Panc1 (cell line): ENCODE data around the gene LARP4B. TPM values are rescaled to one million over a fixed set of nuclear protein-coding genes. Genes with fewer than 3 reads are reported as not detected.

Experiments
- ATAC-seq: fragments of 200-7000 bp; cut with Tn5 transposase; 2 replicates; pipeline ENCODE4 v1.9.1; 2020; ENCODE audit warnings: mild to moderate bottlenecking, moderate library complexity
- BruUV-seq: library from RNA; stranded (reverse); fragments of 400-500 nt; replicated peaks from 2 replicates; lab custom pipeline; 2021; lab: Mats Ljungman, UMichigan
- CTCF ChIA-PET: fragments of 300-600 bp; sonication (Branson Sonifier 250); formaldehyde crosslinking; loops from one replicate; lab custom pipeline; 2022; ENCODE audit warnings: antibody characterized with exemption; lab: Charles Lee
- POLR2A ChIA-PET: fragments of 300-600 bp; sonication (Branson Sonifier 250); formaldehyde crosslinking; loops from one replicate; lab custom pipeline; 2022; ENCODE audit warnings: antibody characterized with exemption; lab: Charles Lee
- DNase-seq: peaks from one replicate; pipeline ENCODE4 v3.0.0-alpha.2; 2010; ENCODE audit warnings: low read depth, low spot score
- H3K27ac ChIP-seq: 2 replicates; pipeline ENCODE4 v1.5.1; 2011; ENCODE audit warnings: mild to moderate bottlenecking, low read length, inconsistent platforms
- H3K27me3 ChIP-seq: fragments of 200-500 bp; sonication (Bioruptor generic); 2 replicates; pipeline ENCODE4 v1.6.0; 2014; ENCODE audit warnings: low read length, inconsistent platforms; ENCODE audit not compliant: control insufficient read depth, insufficient read depth
- H3K36me3 ChIP-seq: fragments of 200-500 bp; sonication (Bioruptor generic); 2 replicates; pipeline ENCODE4 v1.5.1; 2014; ENCODE audit warnings: inconsistent platforms, mild to moderate bottlenecking, low read length, moderate library complexity; ENCODE audit not compliant: control insufficient read depth, insufficient read depth
- H3K4me1 ChIP-seq: 2 replicates; pipeline ENCODE4 v1.5.1; 2011; ENCODE audit warnings: inconsistent platforms, mild to moderate bottlenecking, low read length, moderate library complexity; ENCODE audit not compliant: control insufficient read depth, insufficient read depth
- H3K4me3 ChIP-seq, 2 experiments: 2 replicates each; pipeline ENCODE4 v1.5.1; 2011 to 2012; ENCODE audit warnings: low read depth in 2 of 2, low read length in 2 of 2, mild to moderate bottlenecking in 2 of 2, inconsistent platforms in 1 of 2, moderate library complexity in 1 of 2
- H3K9me3 ChIP-seq: fragments of 200-500 bp; sonication (Bioruptor generic); 2 replicates; pipeline ENCODE4 v1.5.1; 2014; ENCODE audit warnings: low read depth, mild to moderate bottlenecking, inconsistent platforms, low read length, moderate library complexity; ENCODE audit not compliant: control insufficient read depth, insufficient read depth
- POLR2AphosphoS5 ChIP-seq: IDR thresholded peaks from 2 replicates; pipeline ENCODE4 v1.6.1; 2012; ENCODE audit warnings: mild to moderate bottlenecking, low read depth, low read length, moderate library complexity
- SIN3A ChIP-seq: IDR thresholded peaks from 2 replicates; pipeline ENCODE4 v1.6.1; 2012; ENCODE audit warnings: low read depth, mild to moderate bottlenecking, low read length, moderate library complexity, borderline replicate concordance; ENCODE audit not compliant: insufficient read depth
- TCF7L2 ChIP-seq: IDR thresholded peaks from 2 replicates; pipeline ENCODE4 v1.6.1; 2011; ENCODE audit warnings: mild to moderate bottlenecking, low read depth, low read length, inconsistent platforms
- in situ Hi-C: cut with HindIII; loops from 2 replicates; pipeline ENCODE4 v1.10.0; 2016; ENCODE audit warnings: low sequenced_read_pairs, low pct_unique_long_range_greater_than_20kb
- intact Hi-C: fragments of 100-400 bp; cut with micrococcal nuclease; formaldehyde crosslinking; loops from one replicate; pipeline ENCODE4 v1.10.0; 2022; ENCODE audit not compliant: unreplicated experiment
- total RNA-seq: library from RNA; stranded (reverse); gene quantifications from one replicate; pipeline ENCODE4 v1.2.1, GENCODE V29; 2021; ENCODE audit not compliant: unreplicated experiment
- TF ChIP-seq, protein P1 (sequence below), 2 experiments: IDR thresholded peaks; 2 replicates each; pipeline ENCODE4 v1.6.1; 2011 to 2012; ENCODE audit warnings: low read depth in 2 of 2, control low read depth in 1 of 2, low read length in 1 of 2, mild to moderate bottlenecking in 1 of 2, moderate library complexity in 1 of 2; ENCODE audit not compliant: insufficient read depth in 1 of 2
- TF ChIP-seq, protein P2 (sequence below): fragments of 450-650 bp; IDR thresholded peaks from 2 replicates; pipeline ENCODE4 v1.5.1; 2017; ENCODE audit warnings: mild to moderate bottlenecking

LARP4B gene
- total RNA-seq, 1 experiment from 2014 or later, result 87.0 TPM

DNA sequence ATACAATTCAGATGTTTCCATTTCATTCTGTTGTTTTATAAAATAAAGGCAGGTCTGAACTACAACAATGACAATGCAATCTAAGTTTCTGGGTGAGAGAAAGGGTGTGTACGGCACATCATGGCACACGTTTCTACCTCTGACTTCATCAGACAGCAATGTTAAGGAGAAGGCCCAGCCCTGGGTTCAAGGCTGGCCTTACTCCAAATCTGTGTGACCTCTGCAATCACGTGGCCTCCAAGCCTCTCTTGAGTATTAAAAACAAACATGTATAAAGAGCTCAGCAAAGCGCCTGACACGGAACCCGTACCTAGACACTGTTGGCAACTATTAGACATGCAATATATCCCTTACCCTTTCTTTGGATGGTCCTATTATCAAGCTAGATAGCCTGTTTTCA lies 114.1 kb downstream of the LARP4B start:
- in situ Hi-C loops, result no loop called here
- ATAC-seq (no peak), DNase-seq (no peak)
- ChIA-PET CTCF (no interaction called here), POLR2A (interaction anchor here (0.6 kb wide), 1 partner anchor 307 kb away, joined by 3 read pairs; no protein-coding TSS in a partner anchor)
- H3K4me1 ChIP-seq, result no peaks in the 10 kb centered on the region
- TF ChIP-seq, protein P1, sequence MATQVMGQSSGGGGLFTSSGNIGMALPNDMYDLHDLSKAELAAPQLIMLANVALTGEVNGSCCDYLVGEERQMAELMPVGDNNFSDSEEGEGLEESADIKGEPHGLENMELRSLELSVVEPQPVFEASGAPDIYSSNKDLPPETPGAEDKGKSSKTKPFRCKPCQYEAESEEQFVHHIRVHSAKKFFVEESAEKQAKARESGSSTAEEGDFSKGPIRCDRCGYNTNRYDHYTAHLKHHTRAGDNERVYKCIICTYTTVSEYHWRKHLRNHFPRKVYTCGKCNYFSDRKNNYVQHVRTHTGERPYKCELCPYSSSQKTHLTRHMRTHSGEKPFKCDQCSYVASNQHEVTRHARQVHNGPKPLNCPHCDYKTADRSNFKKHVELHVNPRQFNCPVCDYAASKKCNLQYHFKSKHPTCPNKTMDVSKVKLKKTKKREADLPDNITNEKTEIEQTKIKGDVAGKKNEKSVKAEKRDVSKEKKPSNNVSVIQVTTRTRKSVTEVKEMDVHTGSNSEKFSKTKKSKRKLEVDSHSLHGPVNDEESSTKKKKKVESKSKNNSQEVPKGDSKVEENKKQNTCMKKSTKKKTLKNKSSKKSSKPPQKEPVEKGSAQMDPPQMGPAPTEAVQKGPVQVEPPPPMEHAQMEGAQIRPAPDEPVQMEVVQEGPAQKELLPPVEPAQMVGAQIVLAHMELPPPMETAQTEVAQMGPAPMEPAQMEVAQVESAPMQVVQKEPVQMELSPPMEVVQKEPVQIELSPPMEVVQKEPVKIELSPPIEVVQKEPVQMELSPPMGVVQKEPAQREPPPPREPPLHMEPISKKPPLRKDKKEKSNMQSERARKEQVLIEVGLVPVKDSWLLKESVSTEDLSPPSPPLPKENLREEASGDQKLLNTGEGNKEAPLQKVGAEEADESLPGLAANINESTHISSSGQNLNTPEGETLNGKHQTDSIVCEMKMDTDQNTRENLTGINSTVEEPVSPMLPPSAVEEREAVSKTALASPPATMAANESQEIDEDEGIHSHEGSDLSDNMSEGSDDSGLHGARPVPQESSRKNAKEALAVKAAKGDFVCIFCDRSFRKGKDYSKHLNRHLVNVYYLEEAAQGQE (IDR thresholded peaks at IDR 0.05; ENCODE audit: insufficient read depth in 1 of 2, low read depth in 2 of 2, low read length in 1 of 2), result no peak
- no peak for TF ChIP-seq SIN3A
- TF ChIP-seq, protein P2, sequence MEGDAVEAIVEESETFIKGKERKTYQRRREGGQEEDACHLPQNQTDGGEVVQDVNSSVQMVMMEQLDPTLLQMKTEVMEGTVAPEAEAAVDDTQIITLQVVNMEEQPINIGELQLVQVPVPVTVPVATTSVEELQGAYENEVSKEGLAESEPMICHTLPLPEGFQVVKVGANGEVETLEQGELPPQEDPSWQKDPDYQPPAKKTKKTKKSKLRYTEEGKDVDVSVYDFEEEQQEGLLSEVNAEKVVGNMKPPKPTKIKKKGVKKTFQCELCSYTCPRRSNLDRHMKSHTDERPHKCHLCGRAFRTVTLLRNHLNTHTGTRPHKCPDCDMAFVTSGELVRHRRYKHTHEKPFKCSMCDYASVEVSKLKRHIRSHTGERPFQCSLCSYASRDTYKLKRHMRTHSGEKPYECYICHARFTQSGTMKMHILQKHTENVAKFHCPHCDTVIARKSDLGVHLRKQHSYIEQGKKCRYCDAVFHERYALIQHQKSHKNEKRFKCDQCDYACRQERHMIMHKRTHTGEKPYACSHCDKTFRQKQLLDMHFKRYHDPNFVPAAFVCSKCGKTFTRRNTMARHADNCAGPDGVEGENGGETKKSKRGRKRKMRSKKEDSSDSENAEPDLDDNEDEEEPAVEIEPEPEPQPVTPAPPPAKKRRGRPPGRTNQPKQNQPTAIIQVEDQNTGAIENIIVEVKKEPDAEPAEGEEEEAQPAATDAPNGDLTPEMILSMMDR, result no peak
- no peaks in the 10 kb centered on the region for H3K9me3 ChIP-seq
- peaks cover 13% of the 10 kb centered on the region for H3K36me3 ChIP-seq
- no peaks in the 10 kb centered on the region for H3K27me3 ChIP-seq
- no TSS peak for BruUV-seq
- H3K27ac ChIP-seq, result no peak overlapping the region
- no peak overlapping the region for H3K4me3 ChIP-seq
- intact Hi-C loops, result no loop called here

DNA sequence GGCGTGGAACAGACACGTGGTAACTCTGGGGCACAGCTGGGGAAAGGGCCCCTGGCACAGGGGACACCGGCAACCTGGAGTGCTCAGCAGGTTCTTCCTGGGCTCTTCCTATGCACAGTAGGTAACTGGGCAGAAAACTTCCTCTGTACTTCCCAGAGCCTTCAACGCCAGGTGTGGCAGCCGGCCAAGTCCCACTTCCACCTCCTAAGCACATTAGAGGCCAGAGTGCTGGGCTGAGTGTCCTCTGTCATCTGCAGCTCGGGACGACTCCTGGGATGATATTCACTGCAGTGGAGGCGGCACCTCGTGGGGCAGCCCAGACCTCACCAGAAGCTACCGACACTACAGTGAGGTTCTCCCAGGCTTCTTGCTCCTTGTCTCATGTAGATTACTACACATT lies 114.5 kb downstream of the LARP4B start:
- Histone ChIP-seq H3K27me3 (no peaks in the 10 kb centered on the region), H3K4me3 (no peak overlapping the region), H3K9me3 (no peaks in the 10 kb centered on the region), H3K27ac (no peak overlapping the region), H3K4me1 (no peaks in the 10 kb centered on the region), H3K36me3 (peaks cover 13% of the 10 kb centered on the region)
- intact Hi-C loops (no loop called here), in situ Hi-C loops (no loop called here)
- TF ChIP-seq POLR2AphosphoS5, result no peak
- TF ChIP-seq, protein P2, result no peak
- TF ChIP-seq SIN3A, result no peak
- TF ChIP-seq, protein P1 (IDR thresholded peaks at IDR 0.05; ENCODE audit: insufficient read depth in 1 of 2, low read depth in 2 of 2, low read length in 1 of 2), result no peak
- TF ChIP-seq TCF7L2, result no peak
- no TSS peak for BruUV-seq
- CTCF ChIA-PET, result no interaction called here
- POLR2A ChIA-PET, result no interaction called here
- ATAC-seq, result no peak
- DNase-seq, result no peak
